ENCODE results near the gene OR4M2.
"Not testable (repeated sequence)": the region's sequence is repeated elsewhere in the genome, so short reads cannot be mapped to it uniquely, and the experiment has no call there.

OR4M2 gene, protein sequence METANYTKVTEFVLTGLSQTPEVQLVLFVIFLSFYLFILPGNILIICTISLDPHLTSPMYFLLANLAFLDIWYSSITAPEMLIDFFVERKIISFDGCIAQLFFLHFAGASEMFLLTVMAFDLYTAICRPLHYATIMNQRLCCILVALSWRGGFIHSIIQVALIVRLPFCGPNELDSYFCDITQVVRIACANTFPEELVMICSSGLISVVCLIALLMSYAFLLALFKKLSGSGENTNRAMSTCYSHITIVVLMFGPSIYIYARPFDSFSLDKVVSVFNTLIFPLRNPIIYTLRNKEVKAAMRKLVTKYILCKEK

DNA sequence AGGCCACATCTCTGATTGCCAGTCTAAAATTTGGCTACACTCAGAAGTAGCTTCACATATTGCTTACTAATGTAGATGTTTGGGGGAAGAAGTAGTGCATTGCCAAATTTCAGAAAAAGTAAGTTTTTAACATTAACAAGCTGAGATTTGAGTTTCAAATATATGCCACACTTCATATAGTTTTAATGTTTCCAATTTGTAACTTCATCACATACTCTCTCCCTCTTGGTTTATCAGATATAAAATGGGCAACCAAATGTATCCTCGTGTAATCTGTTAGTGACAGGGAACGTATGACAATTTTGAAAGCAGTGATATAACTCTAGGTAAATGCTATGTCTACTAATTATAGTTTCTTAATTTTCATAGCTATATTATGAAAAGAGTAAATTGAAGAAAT is at the start of gene OR4M2:
TSS of gene OR4M2 (plus strand) at position 301 of the 400 bp plus-strand sequence. CDS start at position 399, 98 bp downstream.
- DNase-seq, result not testable (repeated sequence)

DNA sequence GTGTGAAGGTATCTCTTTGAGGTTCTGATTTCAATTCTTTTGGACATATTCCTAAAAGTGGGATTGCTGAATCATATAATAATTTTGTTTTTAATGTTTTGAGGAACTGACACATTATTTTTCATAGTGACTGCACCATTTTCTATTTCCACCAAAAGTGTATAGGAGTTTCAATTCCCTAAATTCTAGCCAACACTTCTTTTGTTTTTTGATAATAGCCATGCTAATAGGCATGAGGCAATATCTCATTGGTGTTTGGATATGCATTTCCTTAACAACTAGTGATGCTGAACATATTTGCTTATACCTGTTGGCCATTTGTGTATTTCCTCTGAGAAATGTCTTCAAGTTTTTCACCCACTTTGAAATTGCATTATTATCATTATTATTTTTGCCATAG is 11.1 kb upstream of the OR4M2 start:
- not testable (repeated sequence) for DNase-seq

DNA sequence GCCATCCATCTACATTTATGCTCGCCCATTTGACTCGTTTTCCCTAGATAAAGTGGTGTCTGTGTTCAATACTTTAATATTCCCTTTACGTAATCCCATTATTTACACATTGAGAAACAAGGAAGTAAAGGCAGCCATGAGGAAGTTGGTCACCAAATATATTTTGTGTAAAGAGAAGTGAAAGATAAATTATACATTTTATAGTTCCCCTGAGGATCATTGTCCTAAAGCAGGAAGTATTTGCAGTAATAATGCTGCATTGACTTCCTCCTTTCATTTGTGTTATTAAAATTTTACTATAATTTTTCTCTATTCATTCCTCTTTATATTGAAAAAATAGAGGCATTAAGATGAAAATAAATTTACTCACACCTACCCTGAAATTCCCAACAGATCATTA is 1.1 kb downstream of the OR4M2 start:
- not testable (repeated sequence) for DNase-seq

DNA sequence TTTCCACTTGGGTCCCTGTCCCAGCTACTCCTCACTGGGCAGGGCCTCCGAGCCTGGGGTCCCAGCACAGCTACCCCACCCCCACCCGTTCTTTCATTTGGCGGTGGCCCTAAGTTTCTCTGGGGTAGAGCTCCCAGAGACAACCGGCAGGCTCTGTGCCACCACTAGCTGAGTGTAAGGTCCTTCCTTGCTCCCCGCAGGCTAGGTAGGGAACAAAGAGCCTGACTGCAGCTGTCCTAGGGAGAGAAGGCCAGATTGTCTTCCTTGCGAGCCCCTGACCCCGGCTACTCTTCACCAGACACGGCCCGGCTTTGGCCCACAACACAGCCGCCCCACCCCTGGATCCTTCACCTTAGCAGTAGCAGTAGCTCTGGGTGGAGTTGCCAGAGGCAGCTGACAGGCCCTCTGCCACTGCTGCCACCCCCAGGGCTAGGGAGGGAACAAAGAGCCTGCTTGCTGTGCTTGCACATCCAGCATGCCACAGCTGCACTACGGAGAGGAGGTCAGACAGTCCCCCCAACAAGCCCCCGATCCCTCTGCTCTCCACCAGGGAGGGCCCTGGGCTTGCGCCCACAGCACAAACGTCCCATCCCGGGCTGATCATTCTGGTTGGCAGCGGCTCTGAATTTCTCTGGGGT is 18.4 kb downstream of the OR4M2 start:
- DNase-seq, result not testable (repeated sequence)

DNA sequence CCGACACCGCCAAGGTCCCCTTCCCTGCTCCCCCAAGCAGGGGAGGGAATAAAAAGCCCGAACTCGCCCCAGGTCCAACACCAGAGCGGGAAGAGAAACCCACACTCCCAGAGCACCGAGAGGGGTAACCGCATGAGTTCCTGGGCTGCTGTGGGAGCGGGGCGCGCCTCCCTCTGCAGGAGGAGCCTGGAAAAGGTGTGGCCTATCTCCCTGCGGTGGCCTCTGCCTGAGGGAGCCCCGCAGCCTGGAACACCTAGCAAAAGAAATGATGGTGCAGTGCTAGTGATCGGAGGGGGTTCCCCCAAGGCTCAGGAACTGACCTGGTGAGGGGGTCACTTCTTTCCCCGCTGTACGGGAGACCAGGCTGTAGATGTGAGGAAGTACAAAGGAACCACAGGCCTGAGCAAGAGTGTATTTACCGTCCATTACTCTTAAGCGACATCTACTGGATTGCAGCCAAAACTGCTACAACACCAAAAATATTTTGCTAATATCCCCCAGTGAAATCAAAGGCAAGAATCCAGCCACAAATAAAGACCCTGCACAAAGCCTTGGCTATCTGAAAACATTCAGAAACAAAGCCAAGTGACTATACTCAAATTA is 19.1 kb downstream of the OR4M2 start:
- DNase-seq, result not testable (repeated sequence)

DNA sequence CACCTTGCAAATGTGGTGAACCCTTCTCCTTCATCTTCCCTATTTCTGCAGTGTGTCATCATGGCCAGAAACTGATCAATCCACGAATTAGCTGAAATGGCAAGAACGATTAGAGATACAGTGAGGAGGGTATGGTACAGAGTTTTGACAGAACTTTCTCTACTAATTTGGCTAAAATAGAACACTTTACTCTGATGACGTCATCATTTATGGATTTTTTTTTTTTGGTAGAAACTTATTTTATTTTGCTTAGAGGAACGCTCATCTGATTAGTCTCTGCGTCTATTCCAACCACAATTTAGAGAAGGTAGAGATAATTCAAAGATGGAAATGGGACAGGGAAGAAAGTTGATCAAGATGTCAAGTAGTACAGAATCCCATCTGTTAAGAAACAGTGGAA is 41.7 kb downstream of the OR4M2 start:
- DNase-seq, result not testable (repeated sequence)

All from MV-4-11 (cell line).